Measurements from ENCODE around the gene FCRL6.

FCRL6 gene

GRCh38 chr1:159781992-159782391 is 20.2 kb upstream of the FCRL6 start:
- no peak for FAIRE-seq
- no peak for DNase-seq (ENCODE audit: insufficient read length, low spot score)
- TF ChIP-seq, protein P1, sequence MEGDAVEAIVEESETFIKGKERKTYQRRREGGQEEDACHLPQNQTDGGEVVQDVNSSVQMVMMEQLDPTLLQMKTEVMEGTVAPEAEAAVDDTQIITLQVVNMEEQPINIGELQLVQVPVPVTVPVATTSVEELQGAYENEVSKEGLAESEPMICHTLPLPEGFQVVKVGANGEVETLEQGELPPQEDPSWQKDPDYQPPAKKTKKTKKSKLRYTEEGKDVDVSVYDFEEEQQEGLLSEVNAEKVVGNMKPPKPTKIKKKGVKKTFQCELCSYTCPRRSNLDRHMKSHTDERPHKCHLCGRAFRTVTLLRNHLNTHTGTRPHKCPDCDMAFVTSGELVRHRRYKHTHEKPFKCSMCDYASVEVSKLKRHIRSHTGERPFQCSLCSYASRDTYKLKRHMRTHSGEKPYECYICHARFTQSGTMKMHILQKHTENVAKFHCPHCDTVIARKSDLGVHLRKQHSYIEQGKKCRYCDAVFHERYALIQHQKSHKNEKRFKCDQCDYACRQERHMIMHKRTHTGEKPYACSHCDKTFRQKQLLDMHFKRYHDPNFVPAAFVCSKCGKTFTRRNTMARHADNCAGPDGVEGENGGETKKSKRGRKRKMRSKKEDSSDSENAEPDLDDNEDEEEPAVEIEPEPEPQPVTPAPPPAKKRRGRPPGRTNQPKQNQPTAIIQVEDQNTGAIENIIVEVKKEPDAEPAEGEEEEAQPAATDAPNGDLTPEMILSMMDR (IDR thresholded peaks at IDR 0.05; ENCODE audit: insufficient read depth, missing control alignments) = no peak

- TF ChIP-seq, protein P1 (IDR thresholded peaks at IDR 0.05; ENCODE audit: insufficient read depth, missing control alignments) = no peak
- FAIRE-seq (no peak), DNase-seq (ENCODE audit: insufficient read length, low spot score) (no peak)
These were observed 18.4 kb upstream of the FCRL6 start for GRCh38 chr1:159783724-159784123.

- TF ChIP-seq, protein P1 (IDR thresholded peaks at IDR 0.05; ENCODE audit: insufficient read depth, missing control alignments) = no peak
These were observed 15.7 kb upstream of the FCRL6 start for GRCh38 chr1:159786465-159786864.

GRCh38 chr1:159786966-159787365 is 15.2 kb upstream of the FCRL6 start:
- TF ChIP-seq, protein P1 (IDR thresholded peaks at IDR 0.05; ENCODE audit: insufficient read depth, missing control alignments) = no peak
- FAIRE-seq (no peak), DNase-seq (ENCODE audit: insufficient read length, low spot score) (no peak)

More at GRCh38 chr1:159786465-159786864, 15.7 kb upstream of the FCRL6 start:
- FAIRE-seq (no peak), DNase-seq (ENCODE audit: insufficient read length, low spot score) (no peak)

GRCh38 chr1:159790237-159790917 is 11.8 kb upstream of the FCRL6 start:
- FAIRE-seq (peak; percentile 67), DNase-seq (ENCODE audit: insufficient read length, low spot score) (no peak)
- TF ChIP-seq, protein P1 (IDR thresholded peaks at IDR 0.05; ENCODE audit: insufficient read depth, missing control alignments) = peak; percentile 54

DNA sequence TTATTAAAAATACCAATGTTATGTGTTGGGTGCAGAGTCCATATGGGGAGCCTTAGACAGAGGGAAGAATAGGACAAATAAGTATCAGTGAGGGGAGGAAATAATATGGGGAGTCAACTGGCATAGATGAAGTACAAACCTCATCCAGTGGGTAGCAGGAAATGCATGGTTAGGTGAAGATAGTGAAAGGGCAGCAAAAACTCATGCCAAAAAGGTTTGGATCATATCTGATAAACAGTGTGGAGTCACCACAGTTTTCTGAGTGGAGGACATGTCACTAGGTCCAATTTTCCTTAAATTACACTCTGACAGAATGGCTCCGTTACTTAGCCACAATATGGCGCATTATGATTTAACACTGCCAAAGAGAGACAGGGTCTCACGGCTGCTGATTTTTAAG is 11.1 kb upstream of the FCRL6 start:
- no peak for DNase-seq (ENCODE audit: insufficient read length, low spot score)
- no peak for FAIRE-seq
- TF ChIP-seq, protein P1 (IDR thresholded peaks at IDR 0.05; ENCODE audit: insufficient read depth, missing control alignments) = no peak

DNA sequence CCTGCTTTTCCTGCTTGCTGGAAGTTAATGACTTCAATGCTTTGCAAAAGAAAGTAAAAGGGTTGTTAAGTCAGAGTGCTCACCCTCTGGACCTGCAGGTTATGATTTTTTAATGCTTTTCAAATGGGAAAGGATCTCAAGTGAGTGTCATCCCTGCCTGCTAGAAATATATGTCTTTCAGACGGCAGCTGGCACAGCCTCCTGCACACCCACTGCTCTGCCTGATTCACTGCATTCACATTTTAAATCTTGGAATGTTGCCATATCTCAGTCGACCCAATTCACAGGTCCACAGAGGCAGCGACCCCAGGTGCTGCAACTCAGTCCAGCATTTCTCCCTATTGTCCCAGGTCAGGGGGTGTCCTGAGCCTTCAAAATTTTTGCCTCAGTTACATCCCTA is 10.7 kb upstream of the FCRL6 start:
- DNase-seq (ENCODE audit: insufficient read length, low spot score) = no peak
- FAIRE-seq = no peak

More for the DNA sequence above, 10.7 kb upstream of the FCRL6 start:
- TF ChIP-seq, protein P1 (IDR thresholded peaks at IDR 0.05; ENCODE audit: insufficient read depth, missing control alignments) = no peak

Data from D721Med (cell line).